GM12891 (cell line): ENCODE data around the gene FMNL3.
"Not testable (repeated sequence)": the region's sequence is repeated elsewhere in the genome, so short reads cannot be mapped to it uniquely, and the experiment has no call there.

Experiments used
- DNase-seq: peaks from one replicate; pipeline ENCODE4 v3.0.0; 2011; ENCODE audit warnings: low spot score; ENCODE audit not compliant: insufficient read length
- FAIRE-seq: peaks from 2 replicates; lab custom pipeline; 2011; peaks lifted over from hg19 to GRCh38; lab: Jason Lieb, UNC
- PAX5 ChIP-seq: IDR thresholded peaks from 2 replicates; pipeline ENCODE4 v1.6.1; 2011; ENCODE audit warnings: low read length, moderate library complexity, mild to moderate bottlenecking; ENCODE audit not compliant: insufficient read depth, severe bottlenecking
- POLR2A ChIP-seq: IDR thresholded peaks from 2 replicates; pipeline ENCODE4 v1.6.1; 2011; ENCODE audit warnings: low read depth, low read length, control low read depth
- POLR2AphosphoS5 ChIP-seq: IDR thresholded peaks from 2 replicates; pipeline ENCODE4 v1.6.1; 2011; ENCODE audit warnings: low read depth, low read length, control low read depth
- POU2F2 ChIP-seq: IDR thresholded peaks from 2 replicates; pipeline ENCODE4 v1.6.1; 2011; ENCODE audit warnings: low read depth, mild to moderate bottlenecking, control low read depth, low read length, moderate library complexity
- SPI1 ChIP-seq: IDR thresholded peaks from 2 replicates; pipeline ENCODE4 v1.6.1; 2011; ENCODE audit warnings: low read depth, low read length, control low read depth
- TAF1 ChIP-seq: IDR thresholded peaks from 2 replicates; pipeline ENCODE4 v1.6.1; 2011; ENCODE audit warnings: low read depth, low read length, control low read depth

The FMNL3 gene

DNA sequence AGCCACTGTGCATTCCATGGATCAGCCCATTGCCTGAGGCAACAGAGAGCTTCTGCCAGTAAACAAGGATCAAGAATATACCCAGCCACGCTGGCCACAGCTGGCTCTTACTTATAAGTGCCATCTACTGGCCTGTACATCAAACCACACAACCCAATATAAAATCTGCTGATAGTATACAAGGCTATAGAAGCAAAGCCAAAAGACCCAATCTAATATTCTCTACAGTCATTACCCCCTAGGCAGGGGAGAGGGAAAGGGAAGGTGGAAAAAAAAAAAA lies 97.4 kb downstream of the FMNL3 start:
- no peak for DNase-seq
- no peak for FAIRE-seq
- no peak for TF ChIP-seq POLR2AphosphoS5
- no peak for TF ChIP-seq PAX5
- TF ChIP-seq SPI1: no peak
- no peak for TF ChIP-seq TAF1
- no peak for TF ChIP-seq POU2F2
- TF ChIP-seq POLR2A: no peak

DNA sequence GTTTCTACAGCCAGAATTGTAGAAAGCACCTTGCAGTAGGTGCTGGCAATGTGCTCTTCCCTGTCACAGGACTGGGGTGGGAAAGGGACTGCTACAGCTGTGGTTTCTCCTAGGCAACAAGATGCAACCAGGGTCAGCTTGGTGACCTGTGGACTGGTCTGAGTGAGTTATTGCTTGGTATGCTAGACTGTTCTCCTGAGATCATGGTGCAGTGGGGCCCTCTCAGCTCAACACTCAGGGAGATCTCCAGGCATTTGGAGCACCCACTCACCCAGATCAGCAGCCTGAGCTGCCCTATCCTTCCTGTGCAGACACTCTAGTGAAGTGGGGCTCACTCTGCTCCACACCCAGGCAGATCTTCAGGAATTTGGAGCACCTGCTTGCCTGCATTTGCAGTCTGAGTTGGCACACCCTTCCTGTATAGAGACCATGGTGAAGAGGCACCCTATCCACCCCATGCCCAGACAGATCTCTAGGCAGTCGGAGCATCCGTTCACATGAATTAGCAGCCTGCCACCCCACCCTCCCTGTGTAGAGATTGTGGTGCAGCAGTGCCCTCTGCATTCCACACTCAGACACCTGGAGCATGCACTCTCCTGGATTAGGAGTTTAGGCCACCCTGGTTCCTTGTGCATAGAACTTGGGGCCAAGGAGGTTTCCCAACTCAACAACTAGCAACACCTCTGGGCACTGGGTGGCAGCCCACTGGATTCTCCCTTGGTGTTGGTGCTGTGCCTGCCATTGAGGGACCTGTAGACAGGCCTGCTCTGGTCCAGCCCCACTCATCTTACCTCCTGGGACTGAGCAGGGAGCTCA lies 97.9 kb downstream of the FMNL3 start:
- no peak for DNase-seq
- FAIRE-seq: no peak
- TF ChIP-seq POU2F2: no peak
- no peak for TF ChIP-seq POLR2AphosphoS5
- TF ChIP-seq PAX5: no peak
- no peak for TF ChIP-seq SPI1
- TF ChIP-seq TAF1: no peak
- no peak for TF ChIP-seq POLR2A

DNA sequence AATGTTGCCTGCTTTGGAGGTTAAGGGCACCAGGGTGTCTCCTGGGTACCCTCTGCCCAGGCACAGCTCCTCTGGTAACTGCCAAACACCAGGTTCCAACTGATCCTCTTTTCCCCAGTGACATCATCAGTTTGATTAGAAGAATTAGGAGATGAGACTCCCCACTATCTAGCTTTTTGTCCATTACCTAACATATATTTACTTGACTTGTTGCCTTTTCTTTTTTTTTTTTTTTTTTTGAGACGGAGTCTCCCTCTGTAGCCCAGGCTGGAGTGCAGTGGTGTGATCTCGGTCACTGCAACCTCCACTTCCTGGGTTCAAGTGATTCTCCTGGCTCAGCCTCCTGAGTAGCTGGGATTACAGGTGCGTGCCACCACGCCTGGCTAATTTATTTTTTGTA lies 101.7 kb downstream of the FMNL3 start, which contains the start of gene FAM186B:
Gene FAM186B, minus strand, starts transcription at position 101 of the 400 bp plus-strand sequence. CDS start 162 bp downstream, outside the sequence.
- FAIRE-seq, DNase-seq: not testable (repeated sequence)

DNA sequence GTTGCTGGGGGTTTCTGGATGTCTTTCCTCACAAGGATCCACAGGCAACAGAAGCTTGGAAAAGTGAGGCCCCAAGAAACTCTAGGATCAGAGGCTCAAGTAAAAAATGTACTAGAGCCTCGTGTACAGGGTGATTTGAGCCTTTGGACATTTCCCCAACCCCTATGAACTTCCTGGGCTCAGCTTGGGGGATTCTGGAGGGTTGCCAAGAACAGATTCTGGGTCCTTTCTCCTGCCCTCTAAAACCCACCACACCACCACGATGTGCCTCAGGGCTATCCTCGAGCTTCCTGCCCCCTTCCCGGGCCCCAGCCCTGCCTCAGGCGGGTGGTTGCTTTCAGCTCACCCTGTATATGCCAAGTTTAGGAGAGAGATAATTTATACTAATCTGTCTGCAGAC lies 102.3 kb downstream of the FMNL3 start:
- no peak for FAIRE-seq
- no peak for DNase-seq
- TF ChIP-seq SPI1 (no peak), TAF1 (no peak), POLR2AphosphoS5 (no peak), POLR2A (no peak), PAX5 (no peak), POU2F2 (no peak)

DNA sequence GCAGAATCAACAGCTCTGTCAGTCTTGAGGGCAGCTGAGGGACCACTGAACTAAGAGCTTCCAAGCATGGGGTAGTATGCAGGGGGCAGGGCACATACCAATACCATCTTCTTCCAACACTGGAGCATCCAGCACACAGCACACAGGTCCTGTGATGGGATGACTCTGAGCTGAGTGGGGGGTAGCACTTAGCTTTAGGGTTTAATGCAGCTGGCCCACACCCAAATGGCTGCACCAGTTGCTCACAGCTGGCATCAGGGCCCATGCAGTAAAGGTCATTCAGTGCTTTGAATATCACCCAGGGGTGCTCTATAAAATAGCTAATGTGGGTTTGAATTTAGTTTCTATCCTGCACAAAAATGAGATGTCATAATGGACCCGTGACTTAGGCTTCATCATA lies 103.5 kb downstream of the FMNL3 start:
- TF ChIP-seq SPI1: no peak
- TF ChIP-seq POU2F2: no peak
- no peak for TF ChIP-seq POLR2A
- TF ChIP-seq POLR2AphosphoS5: no peak
- TF ChIP-seq TAF1: no peak
- no peak for TF ChIP-seq PAX5
- no peak for FAIRE-seq

DNA sequence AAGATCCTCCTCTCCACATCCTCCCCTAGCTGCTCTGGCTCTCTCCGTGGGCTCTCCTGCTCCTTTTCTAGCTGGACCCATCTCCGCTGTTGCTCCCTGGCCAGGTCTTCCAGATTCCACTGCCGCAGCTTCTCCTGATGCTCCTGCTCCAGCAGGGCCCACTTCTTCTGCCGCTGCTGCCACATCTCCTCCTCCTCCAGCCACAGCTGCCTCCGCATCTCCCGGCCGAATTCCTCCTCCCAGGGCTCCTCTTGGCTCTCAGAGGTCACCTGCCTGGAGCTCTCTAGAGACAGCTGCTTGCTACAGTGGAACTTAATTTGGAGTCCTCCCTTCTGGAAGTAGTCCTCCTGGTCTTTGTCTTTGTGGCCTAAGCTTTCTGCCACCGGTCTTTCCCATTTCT lies 107.2 kb downstream of the FMNL3 start:
- TF ChIP-seq TAF1 (no peak), POLR2A (no peak), SPI1 (no peak), POU2F2 (no peak), POLR2AphosphoS5 (no peak), PAX5 (no peak)
- FAIRE-seq (no peak), DNase-seq (no peak)

More for the DNA sequence above, 103.5 kb downstream of the FMNL3 start:
- DNase-seq: no peak

DNA sequence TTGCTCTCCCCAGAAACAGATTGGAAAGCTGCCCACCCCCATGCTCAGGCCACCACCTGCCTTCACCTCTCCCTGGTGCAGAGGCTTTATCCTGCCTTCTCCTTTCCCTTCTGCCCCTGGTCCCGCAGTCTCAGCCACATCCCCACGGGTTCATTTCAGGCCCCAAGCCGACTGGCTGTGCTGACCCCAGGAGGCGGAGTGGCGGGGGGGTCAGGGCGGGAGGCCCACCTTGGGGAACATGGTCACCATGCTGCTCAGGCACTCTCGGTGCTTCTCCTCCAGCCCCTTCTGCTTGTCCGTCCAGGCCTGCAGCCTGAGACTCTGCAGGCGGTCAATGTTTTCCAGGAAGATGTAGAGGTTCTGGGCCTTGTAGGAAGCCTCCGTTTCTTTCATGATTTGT lies 108.7 kb downstream of the FMNL3 start:
- FAIRE-seq (no peak), DNase-seq (no peak)
- TF ChIP-seq POLR2AphosphoS5: no peak
- no peak for TF ChIP-seq PAX5

DNA sequence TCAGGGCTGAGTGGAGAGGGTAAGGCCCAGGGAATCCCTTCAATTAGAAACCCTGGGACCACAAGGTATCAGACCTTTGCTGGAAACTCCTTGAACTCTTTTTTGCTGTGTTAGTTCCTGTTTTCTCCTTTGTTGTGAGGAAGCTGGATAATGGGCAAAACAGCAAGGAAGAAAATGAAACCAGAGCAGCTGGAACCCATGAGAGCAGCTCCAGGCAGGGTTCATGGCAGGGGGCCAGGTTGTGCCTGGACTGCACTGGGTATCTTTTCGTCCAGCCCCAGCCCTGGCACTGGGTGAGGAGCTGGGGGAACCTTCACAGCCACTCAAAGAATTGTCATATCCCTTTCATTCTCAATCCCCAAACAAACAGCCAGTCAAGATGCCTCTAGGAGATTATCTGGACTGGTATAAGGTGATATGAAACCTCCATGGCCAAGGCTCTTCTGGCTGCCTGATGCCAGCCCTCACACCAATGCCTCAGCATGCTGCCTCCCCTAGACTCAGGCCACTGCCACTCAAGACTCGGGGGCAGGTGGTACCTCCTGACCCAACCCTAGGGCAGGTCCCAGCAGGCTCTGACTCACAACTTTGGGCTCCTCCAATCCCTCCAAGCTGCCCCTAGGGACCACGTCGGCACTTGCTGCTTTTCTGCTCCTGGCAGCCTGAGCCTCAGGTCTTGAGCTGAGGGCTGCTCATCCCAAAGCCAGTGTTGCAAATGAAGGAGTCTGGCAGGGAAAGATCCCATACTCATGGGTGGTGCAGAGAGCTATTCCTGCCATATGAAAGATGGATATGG lies 118.3 kb downstream of the FMNL3 start:
- no peak for FAIRE-seq
- no peak for DNase-seq
- TF ChIP-seq PAX5 (no peak), POLR2AphosphoS5 (no peak), SPI1 (no peak), TAF1 (no peak), POLR2A (no peak), POU2F2 (no peak)

DNA sequence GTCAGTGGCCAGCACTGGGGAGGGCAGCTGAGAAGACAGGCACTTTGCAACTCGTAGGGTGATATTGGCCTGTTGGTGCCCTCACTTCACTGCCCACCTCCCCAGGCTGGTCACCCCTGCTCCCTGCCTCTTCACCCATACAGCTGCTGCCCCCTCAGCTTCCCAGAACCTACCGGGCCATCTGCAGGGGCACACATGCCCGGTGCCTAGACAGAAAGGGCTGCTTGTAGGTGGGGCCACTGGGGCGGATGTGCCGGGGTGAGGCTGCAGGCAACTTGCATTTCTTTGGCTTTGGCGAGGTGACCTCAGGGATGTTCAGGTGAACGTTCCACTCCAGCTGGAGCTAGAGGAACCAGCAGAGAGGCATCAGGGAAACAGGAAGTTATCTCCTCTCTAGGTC lies 118.9 kb downstream of the FMNL3 start:
- FAIRE-seq (no peak), DNase-seq (no peak)
- TF ChIP-seq TAF1 (no peak), POU2F2 (no peak), SPI1 (no peak), POLR2A (no peak), PAX5 (no peak), POLR2AphosphoS5 (no peak)

DNA sequence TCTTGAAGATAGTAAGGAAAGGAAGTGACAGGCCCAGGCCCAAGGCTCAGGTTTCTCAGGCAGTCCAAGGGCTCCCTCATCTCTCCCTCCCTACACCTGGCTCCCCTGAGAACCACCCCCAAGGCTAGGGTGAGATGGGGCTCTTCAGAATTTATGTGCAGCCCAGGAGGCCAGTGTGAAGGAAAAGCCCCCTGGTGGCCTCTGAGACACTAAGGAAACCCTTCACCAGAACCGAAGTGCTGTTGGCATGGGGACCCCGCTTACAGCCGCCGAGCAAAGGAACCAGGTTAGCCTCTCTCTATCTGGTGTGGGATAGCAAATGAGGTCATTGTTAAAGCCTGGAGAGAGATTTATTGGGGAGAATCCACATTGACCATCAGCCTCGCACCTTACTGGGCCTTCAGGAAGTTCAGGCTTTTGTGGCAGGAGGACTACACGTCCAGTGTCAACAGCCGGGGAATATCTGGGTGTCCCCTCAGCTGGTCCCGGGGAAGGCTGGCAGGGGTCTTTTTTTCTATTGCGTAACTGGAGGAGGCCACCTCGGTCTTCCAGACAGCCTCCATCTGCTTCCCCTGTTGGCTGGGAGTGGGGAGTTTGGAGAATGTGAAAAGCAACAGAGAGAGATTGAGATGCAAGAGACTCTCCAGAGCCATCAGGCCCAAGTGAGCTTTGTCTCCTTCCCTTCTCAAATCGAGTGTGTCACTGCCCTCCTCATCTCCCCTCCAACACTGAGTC lies 119.9 kb downstream of the FMNL3 start:
- DNase-seq (no peak), FAIRE-seq (no peak)
- TF ChIP-seq SPI1: no peak
- TF ChIP-seq PAX5: no peak
- no peak for TF ChIP-seq POLR2AphosphoS5
- no peak for TF ChIP-seq POU2F2
- TF ChIP-seq TAF1: no peak
- TF ChIP-seq POLR2A: no peak
